ENCODE data around the gene RAB31.

GRCh38 chr18:9870431-9871008 is 162.4 kb downstream of the RAB31 start:
- TF ChIP-seq CTCF (IDR thresholded peaks at IDR 0.05) = no peak
- TF ChIP-seq EP300 (IDR thresholded peaks at IDR 0.05) = no peak
- no peak for TF ChIP-seq POLR2A (IDR thresholded peaks at IDR 0.05)
- no peak for TF ChIP-seq POLR2AphosphoS5 (IDR thresholded peaks at IDR 0.05)
